Muscle of leg (tissue), 11 donors: ENCODE measurements around the gene SHMT2. TPM values are rescaled to one million over a fixed set of nuclear protein-coding genes. Genes with fewer than 3 reads are reported as not detected.

ENCODE experiments used
- DNase-seq: peaks from one replicate; pipeline ENCODE4 v3.0.0; 2013
- H3K27ac ChIP-seq: one replicate; pipeline ENCODE4 v1.5.1; 2013; ENCODE audit warnings: mild to moderate bottlenecking, low read length, control low read depth
- H3K27me3 ChIP-seq: one replicate; pipeline ENCODE4 v1.6.1; 2013; ENCODE audit warnings: low read length; ENCODE audit not compliant: control insufficient read depth, insufficient read depth
- H3K36me3 ChIP-seq: one replicate; pipeline ENCODE4 v1.6.1; 2013; ENCODE audit warnings: low read length; ENCODE audit not compliant: control insufficient read depth, insufficient read depth
- H3K4me1 ChIP-seq: one replicate; pipeline ENCODE4 v1.6.1; 2013; ENCODE audit warnings: low read length; ENCODE audit not compliant: control insufficient read depth, insufficient read depth
- H3K4me3 ChIP-seq: one replicate; pipeline ENCODE4 v1.5.1; 2013; ENCODE audit warnings: low read length, control low read depth
- H3K9me3 ChIP-seq: replicated peaks from 2 replicates; pipeline ENCODE4 v1.6.1; 2013; ENCODE audit warnings: low read depth, low read length; ENCODE audit not compliant: control insufficient read depth
- WGBS: methylation state at CpG from one replicate; pipeline ENCODE4 v1.1.5; 2013; ENCODE audit warnings: missing lambda C conversion rate; ENCODE audit not compliant: insufficient coverage; 5-methylcytosine and 5-hydroxymethylcytosine counted together
- polyA plus RNA-seq, 8 donors: library from polyadenylated mRNA; unstranded; fragments of 120-200 nt; gene quantifications; one replicate each; pipeline versions ENCODE4 v1.2.1 to v1.2.3, GENCODE V29; 2013; ENCODE audit warnings: inconsistent platforms in 1 of 8, low replicate concordance in 1 of 8; ENCODE audit not compliant: insufficient read length in 8 of 8, insufficient read depth in 1 of 8
- total RNA-seq: library from RNA; stranded (reverse); fragments of 120-200 nt; gene quantifications from one replicate; pipeline ENCODE4 v1.2.4, GENCODE V29; 2013

Gene SHMT2
- total and polyA plus RNA-seq, 9 donors, result 53.4 to 82.2 (median 69.6) TPM

DNA sequence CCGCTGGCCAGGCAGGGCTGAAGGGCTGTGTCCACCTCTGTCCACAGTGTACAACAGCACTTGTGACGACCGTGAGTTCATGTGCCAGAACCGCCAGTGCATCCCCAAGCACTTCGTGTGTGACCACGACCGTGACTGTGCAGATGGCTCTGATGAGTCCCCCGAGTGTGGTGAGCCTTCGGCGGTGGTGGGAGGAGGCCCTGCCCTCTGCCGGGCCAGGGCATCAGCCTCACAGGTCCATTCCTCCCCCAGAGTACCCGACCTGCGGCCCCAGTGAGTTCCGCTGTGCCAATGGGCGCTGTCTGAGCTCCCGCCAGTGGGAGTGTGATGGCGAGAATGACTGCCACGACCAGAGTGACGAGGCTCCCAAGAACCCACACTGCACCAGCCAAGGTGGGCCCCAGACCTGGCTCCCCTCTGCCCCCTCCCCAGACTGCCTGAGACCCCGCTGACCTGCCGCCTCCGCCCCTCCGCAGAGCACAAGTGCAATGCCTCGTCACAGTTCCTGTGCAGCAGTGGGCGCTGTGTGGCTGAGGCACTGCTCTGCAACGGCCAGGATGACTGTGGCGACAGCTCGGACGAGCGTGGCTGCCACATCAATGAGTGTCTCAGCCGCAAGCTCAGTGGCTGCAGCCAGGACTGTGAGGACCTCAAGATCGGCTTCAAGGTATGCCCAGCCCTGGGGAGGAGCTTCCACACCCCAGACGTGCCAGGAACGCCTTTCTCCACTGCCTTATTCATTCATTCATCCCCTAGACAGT lies 33.7 kb upstream of the SHMT2 start:
- DNase-seq, result no peak
- no peak overlapping the region for H3K4me3 ChIP-seq
- no peaks in the 10 kb centered on the region for H3K4me1 ChIP-seq
- WGBS, result 70% methylated on average over 29 of the region's 34 CpGs
- no peak overlapping the region for H3K27ac ChIP-seq
- no peaks in the 10 kb centered on the region for H3K27me3 ChIP-seq
- no peaks in the 10 kb centered on the region for H3K9me3 ChIP-seq
- H3K36me3 ChIP-seq, result peaks cover 91% of the 10 kb centered on the region

DNA sequence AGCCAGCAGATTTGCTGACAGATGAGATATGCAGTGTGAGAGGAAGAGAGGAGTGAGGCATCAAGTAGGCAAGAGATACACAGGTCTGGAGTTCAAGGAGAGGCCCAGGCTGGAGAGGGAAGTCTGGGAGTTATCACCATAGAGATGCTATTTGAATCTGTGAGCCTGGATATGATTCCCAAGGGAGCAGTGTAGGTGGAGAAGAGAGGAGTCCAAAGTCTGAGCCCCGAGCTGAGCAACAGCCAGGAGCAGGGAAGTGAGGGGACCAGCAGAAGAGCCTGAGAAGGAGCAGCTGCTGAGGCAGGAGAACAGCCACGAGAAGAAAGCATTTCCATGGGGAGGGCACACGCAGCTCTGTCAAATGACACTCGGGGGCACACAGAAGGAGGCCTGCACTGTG lies 33.1 kb upstream of the SHMT2 start:
- H3K27ac ChIP-seq, result no peak overlapping the region
- H3K4me3 ChIP-seq, result no peak overlapping the region
- H3K36me3 ChIP-seq, result peaks cover 90% of the 10 kb centered on the region
- H3K27me3 ChIP-seq, result no peaks in the 10 kb centered on the region
- no peaks in the 10 kb centered on the region for H3K9me3 ChIP-seq
- H3K4me1 ChIP-seq, result no peaks in the 10 kb centered on the region
- no peak for DNase-seq
- 48% methylated on average over 4 of the region's 4 CpGs for WGBS

DNA sequence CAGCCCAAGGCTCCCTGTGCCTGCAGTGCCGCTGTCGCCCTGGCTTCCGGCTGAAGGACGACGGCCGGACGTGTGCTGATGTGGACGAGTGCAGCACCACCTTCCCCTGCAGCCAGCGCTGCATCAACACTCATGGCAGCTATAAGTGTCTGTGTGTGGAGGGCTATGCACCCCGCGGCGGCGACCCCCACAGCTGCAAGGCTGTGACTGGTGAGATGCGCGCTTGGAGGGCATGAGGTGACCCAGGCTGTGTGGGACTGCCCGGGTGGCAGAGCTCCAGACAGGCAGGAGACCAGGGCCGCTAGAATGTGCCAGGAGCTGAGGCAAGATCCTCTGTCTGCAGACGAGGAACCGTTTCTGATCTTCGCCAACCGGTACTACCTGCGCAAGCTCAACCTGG lies 32.6 kb upstream of the SHMT2 start:
- Histone ChIP-seq H3K36me3 (peaks cover 90% of the 10 kb centered on the region), H3K4me1 (no peaks in the 10 kb centered on the region), H3K9me3 (no peaks in the 10 kb centered on the region), H3K4me3 (no peak overlapping the region), H3K27me3 (no peaks in the 10 kb centered on the region), H3K27ac (no peak overlapping the region)
- no peak for DNase-seq
- WGBS, result 90% methylated on average over 15 of the region's 22 CpGs

DNA sequence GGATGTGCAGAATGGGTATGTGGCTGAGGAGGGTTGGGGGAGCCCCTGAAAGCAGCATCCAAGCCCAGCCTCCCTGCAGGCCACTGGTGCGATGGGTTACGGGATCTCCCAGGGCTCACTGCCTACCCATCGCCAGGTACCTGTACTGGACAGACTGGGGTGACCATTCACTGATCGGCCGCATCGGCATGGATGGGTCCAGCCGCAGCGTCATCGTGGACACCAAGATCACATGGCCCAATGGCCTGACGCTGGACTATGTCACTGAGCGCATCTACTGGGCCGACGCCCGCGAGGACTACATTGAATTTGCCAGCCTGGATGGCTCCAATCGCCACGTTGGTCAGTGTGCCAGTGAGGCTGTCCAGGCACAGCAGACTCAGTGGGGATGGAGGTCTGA lies 31.2 kb upstream of the SHMT2 start:
- DNase-seq, result no peak
- H3K27ac ChIP-seq, result no peak overlapping the region
- H3K36me3 ChIP-seq, result peaks cover 89% of the 10 kb centered on the region
- no peak overlapping the region for H3K4me3 ChIP-seq
- H3K9me3 ChIP-seq, result no peaks in the 10 kb centered on the region
- no peaks in the 10 kb centered on the region for H3K27me3 ChIP-seq
- H3K4me1 ChIP-seq, result peaks cover 5% of the 10 kb centered on the region
- WGBS, result 89% methylated on average over 17 of the region's 17 CpGs

DNA sequence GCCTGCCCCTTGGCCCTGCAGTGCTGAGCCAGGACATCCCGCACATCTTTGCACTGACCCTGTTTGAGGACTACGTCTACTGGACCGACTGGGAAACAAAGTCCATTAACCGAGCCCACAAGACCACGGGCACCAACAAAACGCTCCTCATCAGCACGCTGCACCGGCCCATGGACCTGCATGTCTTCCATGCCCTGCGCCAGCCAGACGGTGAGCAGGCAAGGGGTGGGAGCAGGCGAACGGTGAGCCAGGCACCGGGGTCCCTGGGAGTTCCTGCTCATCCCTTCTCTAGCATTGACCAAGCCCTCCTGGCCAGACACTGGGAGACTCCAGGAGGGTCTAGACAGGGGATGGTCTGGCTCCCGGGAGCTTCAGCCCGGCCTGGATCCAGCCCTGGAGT lies 30.3 kb upstream of the SHMT2 start:
- 86% methylated on average over 11 of the region's 15 CpGs for WGBS
- H3K27me3 ChIP-seq, result no peaks in the 10 kb centered on the region
- H3K27ac ChIP-seq, result no peak overlapping the region
- peaks cover 5% of the 10 kb centered on the region for H3K4me1 ChIP-seq
- H3K9me3 ChIP-seq, result no peaks in the 10 kb centered on the region
- peaks cover 91% of the 10 kb centered on the region for H3K36me3 ChIP-seq
- no peak for DNase-seq
- no peak overlapping the region for H3K4me3 ChIP-seq

DNA sequence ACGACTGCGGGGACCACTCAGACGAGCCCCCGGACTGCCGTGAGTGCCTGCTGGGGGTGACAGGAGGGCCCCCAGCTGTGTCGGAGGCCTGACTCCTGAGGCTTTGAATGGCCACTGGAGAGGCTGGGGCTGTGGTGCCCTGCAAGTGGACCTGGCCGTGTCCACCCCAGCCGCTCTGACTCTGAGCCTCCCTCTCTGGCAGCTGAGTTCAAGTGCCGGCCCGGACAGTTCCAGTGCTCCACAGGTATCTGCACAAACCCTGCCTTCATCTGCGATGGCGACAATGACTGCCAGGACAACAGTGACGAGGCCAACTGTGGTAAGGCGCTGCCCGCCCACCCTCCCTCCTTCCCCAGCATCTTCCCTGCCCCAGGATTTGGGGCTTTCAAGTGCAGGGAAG lies 29.0 kb upstream of the SHMT2 start:
- Histone ChIP-seq H3K27me3 (no peaks in the 10 kb centered on the region), H3K9me3 (no peaks in the 10 kb centered on the region), H3K4me1 (peaks cover 5% of the 10 kb centered on the region), H3K4me3 (no peak overlapping the region), H3K27ac (no peak overlapping the region), H3K36me3 (peaks cover 93% of the 10 kb centered on the region)
- 88% methylated on average over 14 of the region's 15 CpGs for WGBS
- DNase-seq, result no peak

DNA sequence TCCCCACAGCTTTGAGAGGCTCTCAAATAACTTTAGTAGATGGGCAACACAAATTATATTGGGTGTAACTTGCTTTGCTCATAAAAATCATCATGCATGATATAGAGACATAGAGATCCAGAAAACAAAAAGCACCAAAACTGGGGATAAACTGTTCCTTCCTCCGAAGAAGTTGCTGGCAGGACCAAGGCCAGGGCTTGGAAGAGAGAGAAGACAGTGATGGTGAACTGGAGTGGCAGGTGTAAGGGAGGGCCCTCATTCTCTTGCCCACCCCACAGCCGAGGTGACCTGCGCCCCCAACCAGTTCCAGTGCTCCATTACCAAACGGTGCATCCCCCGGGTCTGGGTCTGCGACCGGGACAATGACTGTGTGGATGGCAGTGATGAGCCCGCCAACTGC lies 28.3 kb upstream of the SHMT2 start:
- H3K4me3 ChIP-seq, result no peak overlapping the region
- H3K9me3 ChIP-seq, result no peaks in the 10 kb centered on the region
- H3K4me1 ChIP-seq, result peaks cover 5% of the 10 kb centered on the region
- H3K36me3 ChIP-seq, result peaks cover 93% of the 10 kb centered on the region
- DNase-seq, result no peak
- H3K27ac ChIP-seq, result no peak overlapping the region
- no peaks in the 10 kb centered on the region for H3K27me3 ChIP-seq
- WGBS, result 76% methylated on average over 6 of the region's 8 CpGs

DNA sequence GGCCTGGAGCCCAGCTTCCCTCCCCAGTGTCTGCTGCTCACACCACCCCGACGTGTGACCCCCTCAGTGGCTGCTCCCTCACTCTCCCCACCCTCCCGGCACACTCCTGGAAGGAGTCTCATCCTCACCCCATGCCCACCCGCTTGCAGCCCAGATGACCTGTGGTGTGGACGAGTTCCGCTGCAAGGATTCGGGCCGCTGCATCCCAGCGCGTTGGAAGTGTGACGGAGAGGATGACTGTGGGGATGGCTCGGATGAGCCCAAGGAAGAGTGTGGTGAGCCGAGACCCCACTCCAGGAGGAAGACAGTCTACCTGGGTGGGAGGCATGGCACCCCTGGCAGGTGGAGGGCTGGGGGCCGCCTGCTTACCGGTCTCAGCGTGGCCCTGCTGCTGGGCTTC lies 27.9 kb upstream of the SHMT2 start:
- 81% methylated on average over 13 of the region's 16 CpGs for WGBS
- no peak for DNase-seq
- Histone ChIP-seq H3K27me3 (no peaks in the 10 kb centered on the region), H3K27ac (no peak overlapping the region), H3K9me3 (no peaks in the 10 kb centered on the region), H3K36me3 (peaks cover 93% of the 10 kb centered on the region), H3K4me3 (no peak overlapping the region), H3K4me1 (peaks cover 5% of the 10 kb centered on the region)

DNA sequence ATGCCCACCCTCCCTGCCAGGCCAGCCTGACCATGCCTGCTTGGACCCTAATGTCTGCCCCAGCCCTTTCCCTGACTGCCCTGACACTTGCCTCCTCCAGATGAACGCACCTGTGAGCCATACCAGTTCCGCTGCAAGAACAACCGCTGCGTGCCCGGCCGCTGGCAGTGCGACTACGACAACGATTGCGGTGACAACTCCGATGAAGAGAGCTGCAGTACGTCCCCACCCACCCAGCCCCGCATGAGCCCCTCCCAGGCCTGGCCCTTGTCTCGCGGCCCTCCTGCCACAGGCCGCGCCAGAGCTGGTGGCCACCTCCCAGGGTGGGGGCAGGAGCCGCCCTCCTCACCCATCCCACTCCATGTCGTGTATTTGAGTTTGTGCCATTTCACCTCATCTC lies 27.2 kb upstream of the SHMT2 start:
- no peak overlapping the region for H3K27ac ChIP-seq
- WGBS, result 85% methylated on average over 12 of the region's 19 CpGs
- no peak for DNase-seq
- H3K27me3 ChIP-seq, result no peaks in the 10 kb centered on the region
- H3K4me1 ChIP-seq, result peaks cover 5% of the 10 kb centered on the region
- peaks cover 88% of the 10 kb centered on the region for H3K36me3 ChIP-seq
- H3K4me3 ChIP-seq, result no peak overlapping the region
- no peaks in the 10 kb centered on the region for H3K9me3 ChIP-seq

DNA sequence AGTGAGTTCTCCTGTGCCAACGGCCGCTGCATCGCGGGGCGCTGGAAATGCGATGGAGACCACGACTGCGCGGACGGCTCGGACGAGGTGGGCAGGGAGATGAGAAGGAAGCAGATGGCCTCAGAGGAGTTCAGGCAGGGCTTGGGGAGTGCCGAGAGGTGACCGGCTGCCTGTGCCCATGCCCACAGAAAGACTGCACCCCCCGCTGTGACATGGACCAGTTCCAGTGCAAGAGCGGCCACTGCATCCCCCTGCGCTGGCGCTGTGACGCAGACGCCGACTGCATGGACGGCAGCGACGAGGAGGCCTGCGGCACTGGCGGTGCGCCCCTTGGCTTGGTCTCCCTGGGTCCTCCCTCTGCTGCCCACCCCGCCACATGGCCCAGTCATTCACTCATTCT lies 26.3 kb upstream of the SHMT2 start:
- H3K36me3 ChIP-seq, result peaks cover 87% of the 10 kb centered on the region
- 89% methylated on average over 28 of the region's 28 CpGs for WGBS

DNA sequence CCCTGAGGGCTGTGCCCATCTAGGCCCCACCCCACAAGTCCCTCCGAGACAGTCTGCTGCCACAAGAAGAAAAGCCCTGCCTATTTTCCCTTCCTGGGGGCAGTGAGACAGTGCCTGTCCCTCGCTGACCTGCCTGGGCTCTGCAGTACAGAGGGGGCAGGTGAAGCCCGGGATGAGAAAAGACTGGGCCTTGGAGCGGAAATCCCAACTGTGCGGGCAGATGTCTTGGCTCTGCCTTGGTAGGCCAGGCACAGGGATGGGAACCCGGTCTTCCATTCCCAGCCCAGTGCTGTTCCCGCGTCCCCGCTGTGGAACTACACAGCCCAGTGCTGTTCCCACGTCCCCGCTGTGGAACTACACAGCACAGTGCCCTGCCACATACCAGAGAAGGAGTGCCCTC lies 25.7 kb upstream of the SHMT2 start:
- peaks cover 87% of the 10 kb centered on the region for H3K36me3 ChIP-seq
- H3K4me3 ChIP-seq, result no peak overlapping the region
- WGBS, result 80% methylated on average over 9 of the region's 11 CpGs
- H3K9me3 ChIP-seq, result no peaks in the 10 kb centered on the region
- H3K27ac ChIP-seq, result no peak overlapping the region
- H3K4me1 ChIP-seq, result peaks cover 11% of the 10 kb centered on the region
- H3K27me3 ChIP-seq, result no peaks in the 10 kb centered on the region
- DNase-seq, result no peak

More for the DNA sequence above, 26.3 kb upstream of the SHMT2 start:
- no peak for DNase-seq
- H3K4me3 ChIP-seq, result no peak overlapping the region
- no peak overlapping the region for H3K27ac ChIP-seq
- H3K4me1 ChIP-seq, result peaks cover 5% of the 10 kb centered on the region
- H3K27me3 ChIP-seq, result no peaks in the 10 kb centered on the region
- no peaks in the 10 kb centered on the region for H3K9me3 ChIP-seq
